Tibial artery (tissue), 4 donors: ENCODE data around the gene PLD6.

Source experiments
- DNase-seq, 2 donors: peaks; one replicate each; pipeline ENCODE4 v3.0.0-alpha.2; 2019
- H3K27ac ChIP-seq, 2 donors: fragments of 200-600 bp; sonication (generic) in 1 of 2; 1 replicate in 1 of 2; 2 replicates in 1 of 2; pipeline ENCODE4 v1.5.1; 2018 to 2019; ENCODE audit warnings: mild to moderate bottlenecking in 1 of 2
- H3K27me3 ChIP-seq, 2 donors: fragments of 200-600 bp; sonication (generic) in 1 of 2; one replicate each; pipeline versions ENCODE4 v1.5.1 to v1.6.0; 2016 to 2019
- H3K36me3 ChIP-seq, 3 donors: fragments of 200-600 bp; sonication (generic) in 2 of 3; one replicate each; pipeline ENCODE4 v1.5.1; 2016 to 2019; ENCODE audit warnings: mild to moderate bottlenecking in 2 of 3
- H3K4me1 ChIP-seq, 4 donors: fragments of 200-600 bp; sonication (generic) in 2 of 4; 1 replicate in 3 of 4; 2 replicates in 1 of 4; pipeline ENCODE4 v1.5.1; 2016 to 2019
- H3K4me3 ChIP-seq, 2 donors: fragments of 200-600 bp; sonication (generic) in 1 of 2; 1 replicate in 1 of 2; 2 replicates in 1 of 2; pipeline ENCODE4 v1.5.1; 2018 to 2019; ENCODE audit warnings: mild to moderate bottlenecking in 2 of 2
- H3K9me3 ChIP-seq, 3 donors: fragments of 200-600 bp; sonication (generic) in 1 of 3; one replicate each; pipeline ENCODE4 v1.5.1; 2016 to 2019
- CTCF ChIP-seq, 2 experiments: fragments of 200-600 bp in 1 of 2; fragments of 450-650 bp in 1 of 2; IDR thresholded peaks; one replicate each; pipeline ENCODE4 v1.5.1; 2017 to 2019; ENCODE audit warnings: antibody characterized with exemption in 2 of 2, mild to moderate bottlenecking in 1 of 2, moderate library complexity in 1 of 2
- intact Hi-C: fragments of 100-400 bp; cut with DNase I; formaldehyde crosslinking; loops from one replicate; pipeline ENCODE4 v1.15.0; 2023; ENCODE audit warnings: low total_unique reads

PLD6 gene

DNA sequence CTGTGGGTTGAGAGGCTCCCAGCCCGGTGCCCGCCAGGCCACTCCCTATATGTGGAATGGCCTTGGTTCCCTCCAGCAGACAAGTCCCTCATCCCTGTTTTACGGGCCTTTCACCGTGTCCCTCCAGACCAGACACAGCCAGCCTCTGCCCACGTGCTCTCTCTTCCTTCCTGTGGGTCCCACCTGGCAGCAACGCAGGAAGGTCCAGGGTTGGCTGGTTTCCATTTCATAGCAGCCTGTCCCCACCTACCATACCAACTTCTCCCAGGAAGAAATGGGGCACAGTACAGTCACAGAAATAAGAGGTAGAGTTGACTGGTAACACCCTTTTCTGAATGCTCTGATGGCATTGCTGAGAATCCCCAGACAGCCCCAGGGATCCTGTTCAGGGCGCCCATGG, 34.9 kb downstream of the PLD6 start:
- Histone ChIP-seq H3K4me3 (no peak overlapping the region), H3K9me3 (no peaks in the 10 kb centered on the region), H3K36me3 (peaks cover 69 to 97% (median 84%) of the 10 kb centered on the region in 3 donors), H3K4me1 (no peaks in the 10 kb centered on the region), H3K27ac (no peak overlapping the region), H3K27me3 (no peaks in the 10 kb centered on the region)
- intact Hi-C loops: no loop called here
- DNase-seq: no peak
- no peak for TF ChIP-seq CTCF (IDR thresholded peaks at IDR 0.05)

GRCh38 chr17:17170346-17170985, 35.7 kb downstream of the PLD6 start:
- no peaks in the 10 kb centered on the region for H3K27me3 ChIP-seq
- intact Hi-C loops: no loop called here
- no peaks in the 10 kb centered on the region for H3K9me3 ChIP-seq
- no peaks in the 10 kb centered on the region for H3K4me1 ChIP-seq
- no peak for TF ChIP-seq CTCF (IDR thresholded peaks at IDR 0.05)
- no peak overlapping the region for H3K4me3 ChIP-seq
- no peak overlapping the region for H3K27ac ChIP-seq
- H3K36me3 ChIP-seq: peaks cover 70 to 97% (median 84%) of the 10 kb centered on the region in 3 donors
- no peak for DNase-seq

- Histone ChIP-seq H3K4me3 (no peak overlapping the region), H3K27ac (no peak overlapping the region), H3K27me3 (no peaks in the 10 kb centered on the region), H3K4me1 (no peaks in the 10 kb centered on the region), H3K9me3 (no peaks in the 10 kb centered on the region), H3K36me3 (peaks cover 71 to 97% (median 84%) of the 10 kb centered on the region in 3 donors)
- no peak for DNase-seq
- no peak for TF ChIP-seq CTCF (IDR thresholded peaks at IDR 0.05)
- intact Hi-C loops: no loop called here
These were observed 36.7 kb downstream of the PLD6 start for GRCh38 chr17:17169396-17169795.

DNA sequence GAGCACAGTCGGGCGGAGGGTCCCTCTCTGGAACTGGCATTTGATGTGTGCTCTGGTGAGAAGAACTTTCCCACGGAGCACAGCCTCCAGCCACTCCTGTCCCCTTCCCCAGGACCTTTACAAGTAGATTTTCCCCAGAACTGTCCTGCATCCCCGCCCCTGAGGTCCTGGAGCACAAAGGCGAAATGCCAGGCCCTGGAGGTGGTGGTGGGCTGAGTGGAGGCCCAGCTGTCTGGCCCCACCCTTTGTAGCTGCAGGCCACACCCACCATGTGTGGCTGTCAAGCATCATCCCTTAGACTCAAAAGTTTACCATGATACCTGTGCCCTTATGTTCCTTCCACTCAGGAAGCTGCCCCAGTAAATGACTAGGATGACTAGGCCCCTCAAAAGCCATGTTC, 37.7 kb downstream of the PLD6 start:
- H3K27me3 ChIP-seq: no peaks in the 10 kb centered on the region
- no peaks in the 10 kb centered on the region for H3K9me3 ChIP-seq
- no peak overlapping the region for H3K4me3 ChIP-seq
- no peak for DNase-seq
- no peaks in the 10 kb centered on the region for H3K4me1 ChIP-seq
- TF ChIP-seq CTCF (IDR thresholded peaks at IDR 0.05): no peak
- intact Hi-C loops: no loop called here
- H3K27ac ChIP-seq: no peak overlapping the region
- H3K36me3 ChIP-seq: peaks cover 69 to 97% (median 80%) of the 10 kb centered on the region in 3 donors

DNA sequence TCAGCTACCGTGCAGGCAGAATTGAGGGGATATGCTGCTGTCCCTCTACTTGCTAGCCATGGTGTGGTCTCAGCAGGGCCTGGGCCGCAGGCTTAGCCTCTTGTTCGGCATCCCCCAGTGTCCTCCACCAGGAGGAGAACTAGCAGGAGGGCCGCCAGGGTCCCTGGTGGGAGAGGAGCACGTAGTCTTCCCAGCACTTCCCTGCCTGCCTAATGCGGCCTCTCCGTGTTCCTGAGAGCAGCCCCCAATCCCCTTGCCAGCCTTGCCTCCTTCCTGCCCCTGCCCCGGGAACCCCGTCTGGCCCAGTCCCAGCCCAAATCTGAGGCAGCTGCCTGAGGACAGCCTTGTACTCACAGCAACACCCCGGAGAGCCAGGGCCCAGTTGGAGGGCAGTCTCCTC, 38.1 kb downstream of the PLD6 start:
- no peak overlapping the region for H3K4me3 ChIP-seq
- TF ChIP-seq CTCF (IDR thresholded peaks at IDR 0.05): no peak
- H3K36me3 ChIP-seq: peaks cover 71 to 97% (median 79%) of the 10 kb centered on the region in 3 donors
- no peaks in the 10 kb centered on the region for H3K9me3 ChIP-seq
- no peaks in the 10 kb centered on the region for H3K4me1 ChIP-seq
- no peak for DNase-seq
- no peak overlapping the region for H3K27ac ChIP-seq
- H3K27me3 ChIP-seq: no peaks in the 10 kb centered on the region
- intact Hi-C loops: no loop called here

DNA sequence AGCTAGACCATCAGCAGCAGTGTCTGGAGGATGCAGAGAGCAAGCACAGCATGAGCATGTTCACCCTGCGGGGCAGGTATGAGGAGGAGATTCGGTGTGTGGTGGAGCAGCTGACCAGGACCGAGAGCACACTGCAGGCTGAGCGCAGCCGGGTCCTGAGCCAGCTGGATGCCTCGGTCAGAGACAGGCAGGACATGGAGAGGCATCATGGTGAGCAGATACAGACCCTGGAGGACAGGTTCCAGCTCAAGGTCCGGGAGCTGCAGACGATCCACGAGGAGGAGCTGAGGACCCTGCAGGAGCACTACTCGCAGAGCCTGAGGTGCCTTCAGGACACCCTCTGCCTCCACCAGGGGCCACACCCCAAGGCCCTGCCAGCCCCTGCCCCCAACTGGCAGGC, 38.8 kb downstream of the PLD6 start:
- peaks cover 71 to 97% (median 77%) of the 10 kb centered on the region in 3 donors for H3K36me3 ChIP-seq
- H3K27me3 ChIP-seq: no peaks in the 10 kb centered on the region
- H3K9me3 ChIP-seq: no peaks in the 10 kb centered on the region
- H3K4me3 ChIP-seq: no peak overlapping the region
- H3K4me1 ChIP-seq: no peaks in the 10 kb centered on the region
- intact Hi-C loops: no loop called here
- H3K27ac ChIP-seq: no peak overlapping the region
- TF ChIP-seq CTCF (IDR thresholded peaks at IDR 0.05): no peak
- DNase-seq: no peak
